ENCODE data around the gene GK. TPM values are rescaled to one million over a fixed set of nuclear protein-coding genes. Genes with fewer than 3 reads are reported as not detected.

Gene GK
- total and polyA plus RNA-seq, 9 of the 15 experiments (the other 6 are each of a cell fraction or from before 2014, with no cell fraction given) = 8.0 to 15.7 (median 12.4) TPM

DNA sequence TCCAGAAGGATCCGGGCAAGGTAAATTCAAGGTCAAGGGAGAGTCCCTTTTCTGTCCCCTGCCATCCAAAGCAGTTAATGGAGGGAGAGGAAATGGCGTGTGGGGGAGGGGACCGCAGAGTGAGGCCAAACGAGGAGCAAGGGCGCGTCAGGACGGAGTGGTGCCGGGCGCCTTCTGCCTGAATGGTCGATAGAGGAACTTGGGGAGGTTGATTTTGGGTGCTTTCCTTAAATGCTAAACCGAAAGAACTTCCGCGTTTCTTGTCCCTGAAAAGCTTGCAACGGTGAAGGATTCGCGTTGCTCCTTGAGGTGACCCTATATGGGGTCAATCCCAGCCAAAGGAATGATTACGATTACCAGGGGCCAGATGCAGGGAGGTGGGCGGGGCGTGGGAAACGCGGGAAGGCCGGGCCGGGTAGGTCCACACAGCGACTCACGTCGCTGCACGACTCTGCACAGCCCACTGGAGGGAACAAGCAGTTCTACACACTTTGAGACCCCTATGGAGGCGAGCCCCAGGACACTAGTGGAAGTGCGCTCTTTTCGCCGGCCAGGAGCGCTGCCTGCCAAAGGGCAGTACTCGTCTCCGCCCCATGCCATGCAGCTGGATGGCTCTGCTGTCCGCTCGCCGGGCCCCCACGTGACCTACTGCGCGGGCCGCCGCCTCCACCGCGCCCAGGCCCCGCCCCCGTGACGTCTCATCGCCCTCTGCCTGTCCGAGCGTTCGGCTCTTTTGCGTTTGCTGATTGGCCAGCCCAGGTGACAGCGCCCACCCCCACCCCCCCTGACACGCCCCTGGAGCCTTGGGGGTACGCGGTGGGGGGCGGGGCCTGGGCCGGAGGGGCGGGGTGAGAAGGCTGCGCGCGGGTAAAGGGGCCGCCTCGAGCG, 452 bp upstream of the GK start (continued):
- TF ChIP-seq CHD1 (IDR thresholded peaks at IDR 0.05; ENCODE audit: low read length) (no peak), CBFB (CRISPR knock-in tag; IDR thresholded peaks at IDR 0.05) (no peak), NFYB (IDR thresholded peaks at IDR 0.05; ENCODE audit: extremely low read depth, insufficient read length) (no peak), HIVEP1 (CRISPR knock-in tag; IDR thresholded peaks at IDR 0.05) (no peak), HLTF (IDR thresholded peaks at IDR 0.05) (no peak), ILK (tag; IDR thresholded peaks at IDR 0.05; ENCODE audit: borderline replicate concordance, low read depth) (no peak), SRSF9 (IDR thresholded peaks at IDR 0.05; ENCODE audit: borderline replicate concordance, low read depth, low read length) (no peak), RB1 (IDR thresholded peaks at IDR 0.05; ENCODE audit: low read depth) (peak; percentile 58; the same call in 1 of the 2 replicates), MCM7 (IDR thresholded peaks at IDR 0.05) (no peak), IFI16 (CRISPR knock-in tag; IDR thresholded peaks at IDR 0.05) (no peak), CBX8 (IDR thresholded peaks at IDR 0.05; ENCODE audit: borderline replicate concordance, extremely low read depth, low read depth, low read length, poor library complexity, severe bottlenecking) (no peak), ZNF696 (CRISPR knock-in tag; conservative IDR thresholded peaks at IDR 0.05) (no peak), DNMT1 (IDR thresholded peaks at IDR 0.05) (no peak), PHTF2 (CRISPR knock-in tag; IDR thresholded peaks at IDR 0.05) (no peak), KAT8 (IDR thresholded peaks at IDR 0.05; ENCODE audit: low read depth) (no peak)
- TF ChIP-seq, protein P1, sequence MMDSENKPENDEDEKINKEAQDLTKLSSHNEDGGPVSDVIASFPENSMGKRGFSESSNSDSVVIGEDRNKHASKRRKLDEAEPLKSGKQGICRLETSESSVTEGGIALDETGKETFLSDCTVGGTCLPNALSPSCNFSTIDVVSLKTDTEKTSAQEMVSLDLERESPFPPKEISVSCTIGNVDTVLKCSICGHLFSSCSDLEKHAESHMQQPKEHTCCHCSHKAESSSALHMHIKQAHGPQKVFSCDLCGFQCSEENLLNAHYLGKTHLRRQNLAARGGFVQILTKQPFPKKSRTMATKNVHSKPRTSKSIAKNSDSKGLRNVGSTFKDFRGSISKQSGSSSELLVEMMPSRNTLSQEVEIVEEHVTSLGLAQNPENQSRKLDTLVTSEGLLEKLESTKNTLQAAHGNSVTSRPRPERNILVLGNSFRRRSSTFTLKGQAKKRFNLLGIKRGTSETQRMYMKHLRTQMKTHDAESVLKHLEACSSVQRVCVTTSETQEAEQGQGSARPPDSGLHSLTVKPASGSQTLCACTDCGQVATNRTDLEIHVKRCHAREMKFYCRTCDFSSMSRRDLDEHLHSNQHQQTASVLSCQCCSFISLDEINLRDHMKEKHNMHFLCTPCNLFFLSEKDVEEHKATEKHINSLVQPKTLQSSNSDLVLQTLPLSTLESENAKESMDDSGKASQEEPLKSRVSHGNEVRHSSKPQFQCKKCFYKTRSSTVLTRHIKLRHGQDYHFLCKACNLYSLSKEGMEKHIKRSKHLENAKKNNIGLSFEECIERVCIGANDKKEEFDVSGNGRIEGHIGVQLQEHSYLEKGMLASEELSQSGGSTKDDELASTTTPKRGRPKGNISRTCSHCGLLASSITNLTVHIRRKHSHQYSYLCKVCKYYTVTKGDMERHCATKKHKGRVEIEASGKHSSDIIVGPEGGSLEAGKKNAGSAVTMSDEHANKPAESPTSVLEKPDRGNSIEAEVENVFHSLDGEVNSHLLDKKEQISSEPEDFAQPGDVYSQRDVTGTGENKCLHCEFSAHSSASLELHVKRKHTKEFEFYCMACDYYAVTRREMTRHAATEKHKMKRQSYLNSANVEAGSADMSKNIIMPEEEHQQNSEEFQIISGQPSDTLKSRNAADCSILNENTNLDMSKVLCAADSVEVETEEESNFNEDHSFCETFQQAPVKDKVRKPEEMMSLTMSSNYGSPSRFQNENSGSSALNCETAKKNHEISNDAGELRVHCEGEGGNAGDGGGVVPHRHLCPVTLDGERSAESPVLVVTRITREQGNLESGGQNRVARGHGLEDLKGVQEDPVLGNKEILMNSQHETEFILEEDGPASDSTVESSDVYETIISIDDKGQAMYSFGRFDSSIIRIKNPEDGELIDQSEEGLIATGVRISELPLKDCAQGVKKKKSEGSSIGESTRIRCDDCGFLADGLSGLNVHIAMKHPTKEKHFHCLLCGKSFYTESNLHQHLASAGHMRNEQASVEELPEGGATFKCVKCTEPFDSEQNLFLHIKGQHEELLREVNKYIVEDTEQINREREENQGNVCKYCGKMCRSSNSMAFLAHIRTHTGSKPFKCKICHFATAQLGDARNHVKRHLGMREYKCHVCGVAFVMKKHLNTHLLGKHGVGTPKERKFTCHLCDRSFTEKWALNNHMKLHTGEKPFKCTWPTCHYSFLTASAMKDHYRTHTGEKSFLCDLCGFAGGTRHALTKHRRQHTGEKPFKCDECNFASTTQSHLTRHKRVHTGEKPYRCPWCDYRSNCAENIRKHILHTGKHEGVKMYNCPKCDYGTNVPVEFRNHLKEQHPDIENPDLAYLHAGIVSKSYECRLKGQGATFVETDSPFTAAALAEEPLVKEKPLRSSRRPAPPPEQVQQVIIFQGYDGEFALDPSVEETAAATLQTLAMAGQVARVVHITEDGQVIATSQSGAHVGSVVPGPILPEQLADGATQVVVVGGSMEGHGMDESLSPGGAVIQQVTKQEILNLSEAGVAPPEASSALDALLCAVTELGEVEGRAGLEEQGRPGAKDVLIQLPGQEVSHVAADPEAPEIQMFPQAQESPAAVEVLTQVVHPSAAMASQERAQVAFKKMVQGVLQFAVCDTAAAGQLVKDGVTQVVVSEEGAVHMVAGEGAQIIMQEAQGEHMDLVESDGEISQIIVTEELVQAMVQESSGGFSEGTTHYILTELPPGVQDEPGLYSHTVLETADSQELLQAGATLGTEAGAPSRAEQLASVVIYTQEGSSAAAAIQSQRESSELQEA (IDR thresholded peaks at IDR 0.05; ENCODE audit: low read depth) = no peak
- TF ChIP-seq, protein P2, sequence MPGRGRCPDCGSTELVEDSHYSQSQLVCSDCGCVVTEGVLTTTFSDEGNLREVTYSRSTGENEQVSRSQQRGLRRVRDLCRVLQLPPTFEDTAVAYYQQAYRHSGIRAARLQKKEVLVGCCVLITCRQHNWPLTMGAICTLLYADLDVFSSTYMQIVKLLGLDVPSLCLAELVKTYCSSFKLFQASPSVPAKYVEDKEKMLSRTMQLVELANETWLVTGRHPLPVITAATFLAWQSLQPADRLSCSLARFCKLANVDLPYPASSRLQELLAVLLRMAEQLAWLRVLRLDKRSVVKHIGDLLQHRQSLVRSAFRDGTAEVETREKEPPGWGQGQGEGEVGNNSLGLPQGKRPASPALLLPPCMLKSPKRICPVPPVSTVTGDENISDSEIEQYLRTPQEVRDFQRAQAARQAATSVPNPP (IDR thresholded peaks at IDR 0.05; ENCODE audit: borderline replicate concordance, insufficient read depth, insufficient read length) = no peak
- TF ChIP-seq, protein P3, sequence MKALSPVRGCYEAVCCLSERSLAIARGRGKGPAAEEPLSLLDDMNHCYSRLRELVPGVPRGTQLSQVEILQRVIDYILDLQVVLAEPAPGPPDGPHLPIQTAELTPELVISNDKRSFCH (CRISPR knock-in tag; IDR thresholded peaks at IDR 0.05) = no peak
- TF ChIP-seq, protein P3 (tag; IDR thresholded peaks at IDR 0.05) = no peak

Data from K562 (cell line).